SKM-1 treated with dmso at 0.1 percent for 144 hours (cell line): ENCODE results near the gene NOTCH4.
"Not testable (repeated sequence)": the region's sequence is repeated elsewhere in the genome, so short reads cannot be mapped to it uniquely, and the experiment has no call there.

Source experiments
- DNase-seq: peaks from one replicate; lab custom pipeline; 2025; ENCODE audit not compliant: unreplicated experiment; lab: John Stamatoyannopoulos, UW

Gene NOTCH4

GRCh38 chr6:32194825-32195651 is 28.8 kb downstream of the NOTCH4 start:
- peak; percentile 60 for DNase-seq

- DNase-seq: no peak
Measured at GRCh38 chr6:32194388-32194787, 29.5 kb downstream of the NOTCH4 start.

DNA sequence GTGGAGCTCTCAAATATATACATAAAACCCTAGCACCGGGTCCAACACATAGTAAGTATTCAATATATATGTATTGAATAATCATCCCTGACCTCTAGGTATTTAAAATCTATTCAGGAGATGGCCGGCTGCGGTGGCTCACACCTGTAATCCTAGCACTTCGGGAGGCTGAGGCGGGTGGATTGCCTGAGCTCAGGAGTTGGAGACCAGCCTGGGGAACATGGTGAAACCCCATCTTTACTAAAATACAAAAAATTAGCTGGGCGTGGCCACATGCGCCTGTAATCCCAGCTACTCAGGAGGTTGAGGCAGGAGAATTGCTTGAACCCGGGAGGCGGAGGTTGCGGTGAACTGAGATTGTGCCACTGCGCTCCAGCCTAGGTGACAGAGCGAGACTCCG is 30.8 kb downstream of the NOTCH4 start:
- not testable (repeated sequence) for DNase-seq

GRCh38 chr6:32192608-32193039 is 31.2 kb downstream of the NOTCH4 start, which contains the start of gene GPSM3:
Gene GPSM3 (minus strand): TSS chr6:32192643. CDS start chr6:32192513, 130 bp downstream.
- DNase-seq: peak; percentile 72

DNA sequence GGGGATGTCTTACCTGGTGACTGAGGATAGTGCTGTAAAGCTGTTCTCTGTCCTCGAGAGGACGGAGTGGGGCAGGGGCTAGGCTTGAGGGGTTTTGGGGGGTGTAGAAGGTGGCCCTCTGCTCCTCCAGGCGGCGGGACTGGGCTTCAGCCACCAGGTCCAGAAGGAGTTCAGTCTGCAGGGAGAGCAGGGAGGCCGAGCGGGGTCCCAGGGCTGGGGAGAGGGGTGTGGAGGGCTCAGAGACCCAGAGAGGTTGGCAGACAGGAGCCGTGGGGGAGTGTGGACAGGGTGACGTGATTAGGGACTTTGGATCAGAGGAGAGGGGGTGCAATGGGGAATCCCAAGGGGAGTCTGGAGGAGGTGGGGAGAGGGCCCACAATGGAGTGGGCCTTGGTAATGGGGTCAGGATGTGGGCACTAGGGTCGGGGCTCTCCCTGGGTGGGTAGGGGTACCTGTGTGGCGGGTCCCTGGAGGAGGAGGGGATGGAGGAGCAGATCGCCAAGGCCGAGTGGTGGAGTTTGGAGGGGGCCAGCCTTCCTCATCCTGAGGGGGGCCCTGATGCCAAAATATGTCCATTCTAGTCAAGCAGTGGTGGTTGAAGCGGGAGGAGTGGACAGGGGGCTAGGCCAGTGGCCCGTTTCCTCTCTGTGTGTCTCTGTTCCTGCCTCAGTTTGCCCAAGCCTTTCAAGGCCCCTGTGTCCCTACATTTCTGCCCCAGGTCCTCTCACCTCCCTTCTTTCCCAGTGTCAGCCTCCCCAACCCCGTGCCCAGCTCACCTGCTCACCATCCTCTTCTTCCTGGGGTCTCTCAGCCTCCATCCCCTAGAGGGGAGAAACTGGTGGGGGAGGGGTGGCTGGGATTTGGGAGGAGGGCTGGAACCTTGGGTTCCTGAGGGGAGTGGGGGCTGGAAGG is 31.9 kb downstream of the NOTCH4 start:
- no peak for DNase-seq

- DNase-seq: no peak
Measured at GRCh38 chr6:32190911-32191677, 32.8 kb downstream of the NOTCH4 start.

- peak; percentile 92 for DNase-seq
Measured at GRCh38 chr6:32190054-32190851, 33.6 kb downstream of the NOTCH4 start, which contains the start of gene PBX2. Gene PBX2 (minus strand): TSS chr6:32190202. CDS start chr6:32189915, 287 bp downstream.

DNA sequence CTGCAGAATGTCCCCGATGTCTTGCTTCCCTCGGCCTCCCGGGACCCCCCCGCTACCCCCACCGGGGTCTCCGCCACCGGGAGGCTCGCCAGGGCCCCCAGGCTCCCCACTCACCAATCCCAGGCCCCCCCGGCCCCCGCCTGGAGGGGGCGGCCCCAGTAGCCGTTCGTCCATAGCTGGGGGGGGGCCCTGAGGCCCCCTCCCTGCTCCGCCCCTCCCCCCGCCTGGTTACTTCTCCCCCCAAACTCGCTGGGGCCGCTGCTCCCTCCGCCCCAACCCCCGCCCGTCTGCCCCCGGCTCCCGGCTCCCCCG is 34.2 kb downstream of the NOTCH4 start:
- no peak for DNase-seq

- no peak for DNase-seq
Measured at GRCh38 chr6:32189069-32189741, 34.7 kb downstream of the NOTCH4 start.

DNA sequence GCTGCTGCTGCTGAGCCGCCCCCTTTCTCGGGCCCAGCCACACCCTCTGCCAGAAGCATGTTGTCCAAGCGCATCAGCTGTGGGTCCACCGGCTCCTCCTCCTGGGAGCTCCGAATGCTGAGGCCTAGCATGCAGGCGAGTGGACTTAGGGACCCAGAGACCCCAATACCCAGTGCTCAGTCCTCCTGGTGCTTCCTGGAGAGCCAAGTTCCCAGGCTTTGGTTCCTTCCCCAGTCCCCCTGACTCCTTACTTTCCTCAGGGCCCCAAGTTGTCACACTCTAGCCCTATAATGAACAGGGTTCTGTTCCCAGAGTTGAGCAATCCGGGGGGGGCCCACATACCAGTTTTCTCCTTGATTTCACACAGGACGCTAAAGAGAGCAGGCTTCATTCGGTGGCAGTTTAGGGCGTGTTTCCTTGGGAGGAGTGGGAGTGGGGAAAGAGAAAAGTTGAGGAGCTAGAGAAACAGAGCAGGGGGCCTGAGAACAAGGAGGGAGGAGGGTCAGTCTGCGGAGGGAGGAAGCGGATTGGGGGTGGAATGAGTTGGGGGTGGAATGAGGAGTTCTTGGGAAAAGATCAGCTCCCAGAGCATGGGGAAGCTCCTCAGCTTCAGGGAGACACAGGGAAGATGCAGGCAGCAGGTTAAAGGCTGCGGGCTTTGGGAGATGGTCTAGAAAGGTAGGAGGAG is 35.3 kb downstream of the NOTCH4 start:
- DNase-seq: no peak

GRCh38 chr6:32187725-32188380 is 36.0 kb downstream of the NOTCH4 start:
- not testable (repeated sequence) for DNase-seq

DNA sequence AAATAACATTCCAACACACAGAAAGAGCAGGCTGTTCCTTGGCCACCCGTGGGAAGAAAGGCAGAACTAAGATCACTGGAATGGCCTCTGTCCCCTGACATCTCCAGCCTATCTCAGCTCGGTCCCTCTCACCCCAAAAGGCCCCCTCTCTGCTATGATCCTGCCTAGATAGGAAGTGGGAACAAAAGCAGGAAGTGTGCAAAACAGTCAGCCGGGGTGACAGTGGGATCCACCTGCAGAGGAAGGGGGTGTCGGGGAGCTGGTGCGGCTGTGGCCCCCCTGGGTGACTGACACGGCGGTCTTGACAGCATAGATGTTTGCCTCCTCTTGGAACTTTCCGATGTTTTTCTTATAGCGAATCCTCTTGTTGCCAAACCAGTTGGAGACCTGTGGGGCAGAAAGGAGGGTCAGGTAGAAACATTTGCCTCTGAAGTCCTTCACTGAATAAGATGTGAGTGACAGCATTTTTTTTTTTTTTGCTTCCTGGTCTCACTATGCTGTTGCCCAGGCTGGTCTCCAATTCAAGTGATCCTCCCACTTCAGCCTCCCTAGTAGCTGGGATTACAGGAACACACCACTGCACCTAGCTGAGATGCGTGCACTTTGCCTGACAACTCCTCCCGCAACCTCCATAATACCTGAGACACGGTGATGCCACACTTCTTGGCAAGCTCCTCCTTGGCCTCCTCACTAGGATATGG is 36.7 kb downstream of the NOTCH4 start:
- DNase-seq: no peak

- not testable (repeated sequence) for DNase-seq
Measured at GRCh38 chr6:32186151-32186840, 37.6 kb downstream of the NOTCH4 start.

DNA sequence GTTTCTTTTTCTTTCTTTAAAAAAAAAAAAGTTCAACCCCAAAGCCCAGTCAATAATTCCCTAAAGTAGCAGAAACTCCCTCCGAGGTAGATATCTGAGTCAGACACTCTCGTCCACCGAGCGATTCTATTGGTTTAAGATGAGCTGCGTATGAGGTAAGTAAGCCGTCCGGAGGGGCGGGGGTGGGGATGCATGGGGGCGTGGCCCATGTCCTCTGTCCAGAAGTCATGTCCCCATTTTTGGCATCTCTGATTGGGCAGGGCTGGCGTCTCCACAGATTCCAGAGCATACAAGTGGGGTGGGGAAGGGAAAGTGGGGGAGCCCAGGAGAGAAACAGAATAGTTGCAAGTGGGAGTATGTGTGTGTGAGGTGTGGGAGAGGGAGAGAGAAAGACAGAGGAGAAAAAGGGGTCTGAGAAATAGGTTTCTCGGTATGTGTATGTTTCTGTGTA is 38.2 kb downstream of the NOTCH4 start:
- not testable (repeated sequence) for DNase-seq

DNA sequence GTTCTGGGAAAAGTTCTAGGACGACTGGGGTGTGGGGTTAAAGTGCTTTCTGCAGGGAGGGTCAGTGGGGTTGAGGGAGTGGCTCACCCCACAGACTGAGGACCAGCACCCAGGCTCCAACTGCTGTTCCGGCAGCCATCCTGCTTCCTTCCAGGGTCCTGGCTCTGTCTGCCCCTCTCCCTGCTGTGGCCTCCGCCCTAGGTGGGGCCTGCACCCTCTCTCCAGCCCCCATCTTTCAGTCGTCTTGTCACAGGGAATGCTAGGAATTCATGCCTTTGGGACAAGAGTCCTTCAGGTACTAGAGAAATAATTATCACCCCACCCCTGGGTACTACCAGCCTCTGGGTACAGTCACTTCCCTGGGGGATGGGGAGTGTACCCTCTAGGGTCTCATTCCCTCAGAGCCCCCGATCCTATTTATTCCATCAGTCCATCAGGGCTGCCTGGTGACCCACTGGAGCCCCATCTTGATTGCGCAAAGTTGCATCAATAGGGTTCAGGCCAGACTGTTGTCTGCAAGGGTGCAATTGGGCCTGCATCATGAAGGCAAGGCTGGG is 39.7 kb downstream of the NOTCH4 start, which contains the start of gene AGER:
Gene AGER, minus strand, starts transcription at position 170 of the 557 bp plus-strand sequence. Its CDS starts 31 bp downstream, at position 139.
- no peak for DNase-seq

- no peak for DNase-seq
Measured at GRCh38 chr6:32183483-32184083, 40.3 kb downstream of the NOTCH4 start.
